HCT116 (cell line): Measurements from ENCODE around the gene ERC2. TPM values are rescaled to one million over a fixed set of nuclear protein-coding genes. Genes with fewer than 3 reads are reported as not detected.

Experiments used
- ATAC-seq: fragments of 200-7000 bp; cut with Tn5 transposase; 2 replicates; pipeline ENCODE4 v1.9.1; 2020; ENCODE audit warnings: mild to moderate bottlenecking, moderate library complexity
- BruUV-seq: library from RNA; stranded (reverse); fragments of 400-500 nt; replicated peaks from 2 replicates; lab custom pipeline; 2021; lab: Mats Ljungman, UMichigan
- CTCF ChIA-PET: fragments of 300-600 bp; sonication (Branson Sonifier 250); formaldehyde crosslinking; loops from one replicate; lab custom pipeline; 2021; ENCODE audit warnings: antibody characterized with exemption; lab: Charles Lee
- POLR2A ChIA-PET: fragments of 300-600, 350-600 bp; sonication (Branson Sonifier 250); formaldehyde crosslinking; loops from one replicate; lab custom pipeline; 2021; ENCODE audit warnings: antibody characterized with exemption; lab: Charles Lee
- RAD21 ChIA-PET, 2 experiments: fragments of 300-600 bp; sonication (Branson Sonifier 250); formaldehyde crosslinking; loops; one replicate each; lab custom pipeline; 2023; ENCODE audit warnings: low total read pairs in 2 of 2; ENCODE audit not compliant: uncharacterized antibody in 2 of 2, unreplicated experiment in 2 of 2, low non-redundant PET in 1 of 2; lab: Charles Lee
- DNase-seq: peaks from one replicate; pipeline ENCODE4 v3.0.0-alpha.2; 2010; ENCODE audit warnings: low read depth, low spot score
- H2AFZ ChIP-seq: fragments of 200-600 bp; shearing (Covaris generic), sonication (generic); 2 replicates; pipeline ENCODE4 v1.6.1; 2017; ENCODE audit warnings: low read depth, mixed run types, mixed read lengths, antibody characterized with exemption, low read length; ENCODE audit not compliant: poor library complexity, severe bottlenecking
- H3K27ac ChIP-seq: 2 replicates; pipeline ENCODE4 v1.5.1; 2012; ENCODE audit warnings: low read depth, low read length
- H3K27me3 ChIP-seq: fragments of 200-600 bp; sonication (generic); 2 replicates; pipeline ENCODE4 v1.6.1; 2016; ENCODE audit warnings: mixed run types, low read length, mixed read lengths; ENCODE audit not compliant: insufficient read depth
- H3K36me3 ChIP-seq, 2 experiments: fragments of 200-500 bp in 1 of 2; fragments of 200-600 bp in 1 of 2; sonication (Bioruptor generic) in 1 of 2; sonication (generic) in 1 of 2; 2 replicates each; pipeline versions ENCODE4 v1.5.1 to v1.6.1; 2014 to 2016; ENCODE audit warnings: low read length in 2 of 2, inconsistent platforms in 1 of 2, mixed read lengths in 1 of 2, mixed run types in 1 of 2; ENCODE audit not compliant: insufficient read depth in 2 of 2, control insufficient read depth in 1 of 2
- H3K4me1 ChIP-seq, 2 experiments: fragments of 200-600 bp in 1 of 2; sonication (generic) in 1 of 2; 2 replicates each; pipeline versions ENCODE4 v1.5.1 to v1.6.1; 2012 to 2017; ENCODE audit warnings: low read length in 2 of 2, inconsistent platforms in 1 of 2, mild to moderate bottlenecking in 1 of 2, mixed read lengths in 1 of 2, mixed run types in 1 of 2, moderate library complexity in 1 of 2; ENCODE audit not compliant: insufficient read depth in 2 of 2, control insufficient read depth in 1 of 2
- H3K4me2 ChIP-seq: fragments of 200-600 bp; sonication (generic); 2 replicates; pipeline ENCODE4 v1.6.1; 2017; ENCODE audit warnings: mixed run types, low read length, mixed read lengths
- H3K4me3 ChIP-seq, 2 experiments: fragments of 200-600 bp in 1 of 2; sonication (generic) in 1 of 2; replicated peaks in 1 of 2; 2 replicates each; pipeline ENCODE4 v1.5.1; 2011 to 2016; ENCODE audit warnings: low read length in 2 of 2, control low read depth in 1 of 2, low read depth in 1 of 2, mild to moderate bottlenecking in 1 of 2, mixed read lengths in 1 of 2, mixed run types in 1 of 2
- H3K79me2 ChIP-seq: fragments of 200-600 bp; sonication (generic); 2 replicates; pipeline ENCODE4 v1.6.1; 2017; ENCODE audit warnings: mild to moderate bottlenecking, mixed run types, low read length, moderate library complexity, mixed read lengths; ENCODE audit not compliant: insufficient read depth
- H3K9ac ChIP-seq: fragments of 200-600 bp; sonication (generic); 2 replicates; pipeline ENCODE4 v1.6.1; 2016; ENCODE audit warnings: low read length, mixed read lengths
- H3K9me2 ChIP-seq: fragments of 200-600 bp; sonication (generic), shearing (Covaris generic); 2 replicates; pipeline ENCODE4 v1.6.1; 2017; ENCODE audit warnings: mixed run types, mild to moderate bottlenecking, moderate library complexity; ENCODE audit not compliant: insufficient read depth
- H3K9me3 ChIP-seq, 2 experiments: fragments of 200-500 bp in 1 of 2; fragments of 200-600 bp in 1 of 2; sonication (Bioruptor generic) in 1 of 2; sonication (generic) in 1 of 2; 2 replicates each; pipeline ENCODE4 v1.6.1; 2014 to 2017; ENCODE audit warnings: low read length in 2 of 2, mixed read lengths in 2 of 2, inconsistent platforms in 1 of 2, low read depth in 1 of 2, mild to moderate bottlenecking in 1 of 2, mixed run types in 1 of 2, moderate library complexity in 1 of 2; ENCODE audit not compliant: control insufficient read depth in 1 of 2, insufficient read depth in 1 of 2
- H4K20me1 ChIP-seq: fragments of 200-600 bp; sonication (generic), shearing (Covaris generic); 2 replicates; pipeline ENCODE4 v1.6.1; 2017; ENCODE audit warnings: mixed run types, mild to moderate bottlenecking, moderate library complexity; ENCODE audit not compliant: insufficient read depth
- ATF3 ChIP-seq: IDR thresholded peaks from 2 replicates; pipeline ENCODE4 v1.6.1; 2012
- CBX3 ChIP-seq: IDR thresholded peaks from 2 replicates; pipeline ENCODE4 v1.6.1; 2012; ENCODE audit warnings: low read depth
- EGR1 ChIP-seq: IDR thresholded peaks from 2 replicates; pipeline ENCODE4 v1.6.1; 2012; ENCODE audit warnings: low read depth
- EZH2 ChIP-seq: fragments of 200-600 bp; sonication (generic); IDR thresholded peaks from 2 replicates; pipeline ENCODE4 v1.6.1; 2017; ENCODE audit warnings: antibody characterized with exemption, mixed run types
- FOSL1 ChIP-seq: IDR thresholded peaks from 2 replicates; pipeline ENCODE4 v1.6.1; 2012; ENCODE audit warnings: low read depth
- JUND ChIP-seq: IDR thresholded peaks from 2 replicates; pipeline ENCODE4 v1.6.1; 2012
- MAX ChIP-seq: IDR thresholded peaks from 2 replicates; pipeline ENCODE4 v1.6.1; 2012
- POLR2AphosphoS5 ChIP-seq: IDR thresholded peaks from 2 replicates; pipeline ENCODE4 v1.6.1; 2011; ENCODE audit warnings: mild to moderate bottlenecking, low read depth, low read length, moderate library complexity
- SP1 ChIP-seq: IDR thresholded peaks from 2 replicates; pipeline ENCODE4 v1.6.1; 2012; ENCODE audit warnings: low read depth
- YY1 ChIP-seq: IDR thresholded peaks from 2 replicates; pipeline ENCODE4 v1.6.1; 2011; ENCODE audit warnings: low read length, low read depth, moderate library complexity, mild to moderate bottlenecking; ENCODE audit not compliant: insufficient replicate concordance; ENCODE audit errors: extremely low read depth
- ZNF274 ChIP-seq: fragments of 200-500 bp; sonication (Bioruptor generic); IDR thresholded peaks from 2 replicates; pipeline ENCODE4 v1.6.1; 2014; ENCODE audit warnings: mild to moderate bottlenecking, low read depth, low read length, inconsistent platforms
- intact Hi-C: fragments of 100-400 bp; cut with micrococcal nuclease; formaldehyde crosslinking; loops from 2 replicates; pipeline ENCODE4 v1.10.0; 2022
- total RNA-seq: library from RNA; stranded (reverse); gene quantifications from one replicate; pipeline ENCODE4 v1.2.1, GENCODE V29; 2021; ENCODE audit not compliant: unreplicated experiment

Gene ERC2
- total RNA-seq, 1 experiment from 2014 or later = not detected

DNA sequence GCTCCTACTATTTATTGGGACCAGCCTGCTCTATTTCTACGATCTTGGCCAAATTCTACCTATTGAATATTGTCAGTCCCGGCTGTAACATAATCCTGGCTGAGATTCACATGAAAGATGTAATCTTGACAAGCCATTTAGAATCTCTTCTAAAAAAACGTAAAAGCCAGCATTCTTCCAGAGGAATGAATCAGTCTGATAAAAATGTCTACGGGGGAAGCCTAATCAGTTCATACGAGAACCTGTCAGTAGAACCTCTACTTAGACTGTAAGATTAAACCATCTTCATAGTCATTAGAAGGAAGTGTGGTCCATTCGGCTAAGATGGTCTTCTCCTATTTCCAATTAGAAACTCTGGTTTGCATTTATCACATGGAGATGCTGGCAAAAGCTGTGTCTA is 833.9 kb downstream of the ERC2 start:
- H3K36me3 ChIP-seq = no peaks in the 10 kb centered on the region
- POLR2A ChIA-PET = no interaction called here
- H3K4me3 ChIP-seq = no peak overlapping the region
- intact Hi-C loops = no loop called here
- no peaks in the 10 kb centered on the region for H3K4me1 ChIP-seq
- no TSS peak for BruUV-seq
- RAD21 ChIA-PET = no interaction called here
- no peaks in the 10 kb centered on the region for H4K20me1 ChIP-seq
- H3K9ac ChIP-seq = no peak overlapping the region
- H3K27ac ChIP-seq = no peak overlapping the region
- ATAC-seq = no peak
- no peak for DNase-seq
- peaks cover 3 to 18% of the 10 kb centered on the region in 2 experiments; a peak in 2 of 4 replicates for H3K9me3 ChIP-seq
- no peak overlapping the region for H2AFZ ChIP-seq
- TF ChIP-seq FOSL1 (no peak), EGR1 (no peak), JUND (no peak), YY1 (no peak), ZNF274 (no peak)
- no peaks in the 10 kb centered on the region for H3K79me2 ChIP-seq
- CTCF ChIA-PET = no interaction called here
- no peak overlapping the region for H3K4me2 ChIP-seq
- H3K9me2 ChIP-seq = no peaks in the 10 kb centered on the region
- H3K27me3 ChIP-seq = no peaks in the 10 kb centered on the region

DNA sequence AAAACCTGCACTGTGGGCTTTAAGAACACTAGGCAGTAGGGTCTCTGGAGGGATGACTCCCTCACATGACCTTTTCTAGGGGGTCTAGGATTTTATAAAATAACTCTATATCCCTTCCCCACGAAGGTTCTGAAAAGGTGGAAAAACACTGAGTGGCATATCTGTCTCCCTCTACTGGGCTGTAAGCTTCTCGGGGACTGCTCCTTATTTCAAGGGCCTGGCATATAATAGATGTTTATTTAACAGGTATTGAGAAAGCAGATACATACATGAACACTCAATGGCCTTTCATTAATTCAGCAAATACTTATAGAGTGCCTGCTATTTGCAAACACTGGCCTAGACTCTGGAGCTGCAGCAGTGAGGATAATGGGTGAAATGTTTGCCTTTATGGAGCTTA is 834.9 kb downstream of the ERC2 start:
- intact Hi-C loops = no loop called here
- ATAC-seq = no peak
- Histone ChIP-seq H2AFZ (no peak overlapping the region), H4K20me1 (no peaks in the 10 kb centered on the region), H3K4me1 (no peaks in the 10 kb centered on the region), H3K36me3 (no peaks in the 10 kb centered on the region), H3K79me2 (no peaks in the 10 kb centered on the region), H3K9me2 (no peaks in the 10 kb centered on the region), H3K9ac (no peak overlapping the region), H3K4me2 (no peak overlapping the region), H3K27me3 (no peaks in the 10 kb centered on the region), H3K27ac (no peak overlapping the region), H3K4me3 (no peak overlapping the region), H3K9me3 (peaks cover 0 to 20% of the 10 kb centered on the region in 2 experiments; a peak in 2 of 4 replicates)
- no peak for DNase-seq
- no peak for TF ChIP-seq MAX
- TF ChIP-seq ZNF274 = no peak
- no peak for TF ChIP-seq POLR2AphosphoS5
- no peak for TF ChIP-seq SP1
- no peak for TF ChIP-seq CBX3
- no peak for TF ChIP-seq EZH2
- no peak for TF ChIP-seq FOSL1
- TF ChIP-seq ATF3 = no peak
- TF ChIP-seq EGR1 = no peak
- no TSS peak for BruUV-seq
- CTCF ChIA-PET = no interaction called here
- POLR2A ChIA-PET = no interaction called here
- RAD21 ChIA-PET = no interaction called here
